Activated T-cell treated with anti-CD3 and anti-CD28 coated beads for 24 hours (primary cell): ENCODE data around the gene PPRC1.
"Not testable (repeated sequence)": the region's sequence is repeated elsewhere in the genome, so short reads cannot be mapped to it uniquely, and the experiment has no call there.

Experiments used
- DNase-seq: peaks from one replicate; pipeline ENCODE4 v3.0.0-alpha.2; 2020; ENCODE audit warnings: low read depth

The PPRC1 gene

GRCh38 chr10:102188941-102189898, 56.4 kb downstream of the PPRC1 start:
- DNase-seq: not testable (repeated sequence)

- DNase-seq: no peak
These were observed 59.1 kb downstream of the PPRC1 start for GRCh38 chr10:102191956-102192355.

- no peak for DNase-seq
These were observed 62.5 kb downstream of the PPRC1 start for GRCh38 chr10:102195296-102195870.

GRCh38 chr10:102196893-102197292, 64.1 kb downstream of the PPRC1 start:
- no peak for DNase-seq

GRCh38 chr10:102198027-102198426, 65.2 kb downstream of the PPRC1 start:
- no peak for DNase-seq
